GM12875 (cell line): ENCODE measurements around the gene CLTCL1.

Experiments
- H3K4me3 ChIP-seq: one replicate; pipeline ENCODE4 v1.5.1; 2011; ENCODE audit warnings: low read depth, low read length, control low read depth
- TF ChIP-seq, protein P1 (sequence below): IDR thresholded peaks from 2 replicates; pipeline ENCODE4 v1.5.1; 2011; ENCODE audit warnings: low read depth, mild to moderate bottlenecking, control low read depth, inconsistent platforms, low read length, moderate library complexity, borderline replicate concordance; ENCODE audit not compliant: insufficient read depth

CLTCL1 gene

DNA sequence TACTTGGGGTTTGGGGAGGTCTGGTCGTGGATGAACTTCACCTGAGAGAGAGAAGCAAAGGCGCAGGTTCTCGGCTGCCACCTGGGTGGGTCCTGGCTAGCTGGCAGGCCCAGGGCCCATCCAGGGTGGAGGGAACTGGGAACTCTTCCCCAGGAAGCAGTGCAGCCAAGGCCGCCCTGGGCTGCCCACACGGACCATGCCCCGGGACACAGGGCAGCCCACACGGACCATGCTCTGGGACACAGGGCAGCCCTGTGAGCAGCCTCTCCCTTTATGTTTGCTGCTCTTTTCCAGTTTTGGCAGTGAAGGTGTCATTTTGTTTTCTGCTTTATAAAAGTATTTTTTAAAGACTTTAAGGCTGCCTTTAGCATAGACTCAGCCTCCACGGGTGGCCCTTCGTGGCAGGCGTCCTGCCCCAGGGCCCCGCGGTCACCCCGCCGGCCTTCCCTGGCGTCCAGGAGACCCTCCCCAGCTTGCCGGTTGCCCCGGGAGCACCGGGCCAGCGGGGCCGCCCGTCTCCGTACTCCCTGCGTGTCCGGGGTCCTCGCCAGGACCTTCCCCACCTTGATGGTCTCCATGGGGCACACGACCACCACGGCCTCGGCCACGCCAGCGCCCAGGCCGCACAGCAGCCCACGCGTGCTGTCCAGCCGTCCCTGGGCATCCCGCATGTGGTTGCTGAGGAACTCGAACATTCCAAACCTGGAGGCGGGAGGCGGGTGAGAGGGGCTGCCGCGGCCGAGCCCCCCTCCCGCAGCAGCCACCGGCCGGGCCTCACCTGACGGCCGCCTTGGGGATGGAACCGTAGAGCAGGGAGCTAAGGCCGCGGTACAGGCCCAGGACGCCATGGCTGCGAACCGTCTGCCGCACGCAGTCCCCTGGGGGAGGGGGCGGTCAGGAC is 114.1 kb downstream of the CLTCL1 start:
- peak overlapping the region; percentile 91 for H3K4me3 ChIP-seq
- TF ChIP-seq, protein P1, sequence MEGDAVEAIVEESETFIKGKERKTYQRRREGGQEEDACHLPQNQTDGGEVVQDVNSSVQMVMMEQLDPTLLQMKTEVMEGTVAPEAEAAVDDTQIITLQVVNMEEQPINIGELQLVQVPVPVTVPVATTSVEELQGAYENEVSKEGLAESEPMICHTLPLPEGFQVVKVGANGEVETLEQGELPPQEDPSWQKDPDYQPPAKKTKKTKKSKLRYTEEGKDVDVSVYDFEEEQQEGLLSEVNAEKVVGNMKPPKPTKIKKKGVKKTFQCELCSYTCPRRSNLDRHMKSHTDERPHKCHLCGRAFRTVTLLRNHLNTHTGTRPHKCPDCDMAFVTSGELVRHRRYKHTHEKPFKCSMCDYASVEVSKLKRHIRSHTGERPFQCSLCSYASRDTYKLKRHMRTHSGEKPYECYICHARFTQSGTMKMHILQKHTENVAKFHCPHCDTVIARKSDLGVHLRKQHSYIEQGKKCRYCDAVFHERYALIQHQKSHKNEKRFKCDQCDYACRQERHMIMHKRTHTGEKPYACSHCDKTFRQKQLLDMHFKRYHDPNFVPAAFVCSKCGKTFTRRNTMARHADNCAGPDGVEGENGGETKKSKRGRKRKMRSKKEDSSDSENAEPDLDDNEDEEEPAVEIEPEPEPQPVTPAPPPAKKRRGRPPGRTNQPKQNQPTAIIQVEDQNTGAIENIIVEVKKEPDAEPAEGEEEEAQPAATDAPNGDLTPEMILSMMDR: no peak

DNA sequence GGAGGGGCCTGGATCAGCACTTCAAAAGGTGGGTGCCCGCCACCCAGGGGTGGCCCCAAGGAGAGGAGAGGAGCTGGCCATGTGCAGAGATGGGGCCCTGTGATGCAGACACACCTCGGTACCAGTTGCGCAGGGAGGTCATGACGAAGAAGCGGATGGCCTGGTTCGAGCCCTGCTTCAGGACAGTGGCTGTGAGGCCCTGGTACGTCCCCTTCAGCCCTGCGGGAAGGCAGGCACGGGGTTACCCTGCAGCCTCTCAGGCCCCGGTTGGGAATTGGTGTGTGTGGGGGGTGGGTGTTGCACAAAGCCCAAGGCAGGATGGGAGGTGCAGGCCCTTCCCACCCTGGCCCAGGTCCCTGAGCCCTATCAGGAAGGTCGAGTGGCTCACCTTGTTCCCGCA is 114.8 kb downstream of the CLTCL1 start:
- H3K4me3 ChIP-seq: no peak overlapping the region
- TF ChIP-seq, protein P1: no peak

DNA sequence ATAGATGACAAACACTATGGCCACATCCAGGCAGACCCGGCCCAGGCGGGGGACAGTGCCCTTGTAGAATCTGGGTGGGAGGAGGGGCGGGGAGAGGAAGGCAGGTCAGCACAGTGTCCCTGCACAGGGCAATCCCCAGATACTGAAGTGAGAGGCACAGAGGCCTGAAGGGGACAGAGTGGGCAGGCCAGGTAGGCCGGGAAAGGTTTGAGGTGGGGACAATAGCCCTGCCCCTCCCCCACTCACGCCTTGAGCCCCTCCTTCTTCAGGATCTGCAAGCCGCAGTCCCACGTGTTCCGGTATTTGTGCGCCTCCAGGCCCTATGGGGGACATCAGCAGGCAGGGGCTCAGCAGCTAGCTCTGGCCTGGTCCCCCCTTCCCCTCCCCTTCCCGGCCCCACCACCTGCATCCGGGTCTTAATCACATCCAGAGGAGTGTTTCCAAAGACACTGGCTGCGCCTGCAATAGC is 115.3 kb downstream of the CLTCL1 start:
- TF ChIP-seq, protein P1: no peak
- no peak overlapping the region for H3K4me3 ChIP-seq

DNA sequence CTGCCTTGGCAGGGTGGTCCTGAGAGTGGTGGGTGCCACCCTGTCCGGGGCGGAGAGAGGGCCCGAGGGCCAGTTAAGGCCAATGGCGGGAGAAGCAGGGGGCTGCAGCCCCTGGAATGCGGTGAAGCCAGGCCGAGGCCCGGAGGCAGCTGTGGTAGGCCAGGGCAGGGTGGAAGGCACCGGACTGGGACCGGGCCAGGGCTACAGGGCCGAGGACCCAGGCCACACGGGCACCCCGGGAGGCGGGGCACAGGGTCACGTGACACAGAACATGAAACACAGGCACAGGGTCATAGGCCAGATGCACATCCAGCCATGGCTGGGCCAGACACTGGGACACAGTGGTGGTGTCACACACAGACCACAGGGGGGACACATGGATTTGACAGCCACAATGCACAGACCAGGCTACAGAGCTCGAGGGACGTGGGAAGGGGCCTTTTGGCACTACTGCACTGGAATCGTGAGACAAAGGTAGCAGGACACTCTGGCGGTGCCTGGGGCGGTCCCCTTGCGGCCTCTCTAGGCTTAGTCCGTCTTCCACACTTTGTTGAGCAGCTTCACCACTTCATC is 115.8 kb downstream of the CLTCL1 start:
- no peak overlapping the region for H3K4me3 ChIP-seq
- TF ChIP-seq, protein P1: no peak

DNA sequence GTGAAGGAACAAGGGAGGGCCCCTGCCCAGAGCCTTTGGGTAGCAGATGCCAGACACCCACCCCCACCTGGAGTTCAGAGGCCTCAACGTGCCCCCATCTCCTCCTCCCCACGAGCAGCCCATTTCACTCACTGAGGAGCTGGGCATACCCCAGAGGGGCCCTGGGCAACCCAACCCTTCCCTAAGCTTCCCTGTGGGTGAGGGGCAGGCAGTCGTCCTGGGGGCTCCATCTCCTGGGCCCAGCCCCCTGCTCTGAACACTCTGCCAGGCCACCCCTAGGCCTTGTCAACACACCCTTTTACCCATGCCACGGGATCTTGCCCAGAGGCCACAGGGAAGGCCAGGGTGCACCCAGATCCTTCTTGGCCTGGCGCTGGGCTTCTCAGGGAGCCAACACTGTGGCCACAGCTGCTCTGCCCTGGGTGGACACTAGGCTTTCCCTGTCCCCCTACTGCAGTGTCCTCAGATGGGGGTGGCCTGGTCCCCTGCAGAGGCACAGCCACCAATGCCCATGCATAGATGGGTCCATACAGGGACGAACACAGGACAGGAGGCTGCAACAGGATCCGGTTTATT is 116.4 kb downstream of the CLTCL1 start:
- TF ChIP-seq, protein P1: no peak
- H3K4me3 ChIP-seq: no peak overlapping the region

DNA sequence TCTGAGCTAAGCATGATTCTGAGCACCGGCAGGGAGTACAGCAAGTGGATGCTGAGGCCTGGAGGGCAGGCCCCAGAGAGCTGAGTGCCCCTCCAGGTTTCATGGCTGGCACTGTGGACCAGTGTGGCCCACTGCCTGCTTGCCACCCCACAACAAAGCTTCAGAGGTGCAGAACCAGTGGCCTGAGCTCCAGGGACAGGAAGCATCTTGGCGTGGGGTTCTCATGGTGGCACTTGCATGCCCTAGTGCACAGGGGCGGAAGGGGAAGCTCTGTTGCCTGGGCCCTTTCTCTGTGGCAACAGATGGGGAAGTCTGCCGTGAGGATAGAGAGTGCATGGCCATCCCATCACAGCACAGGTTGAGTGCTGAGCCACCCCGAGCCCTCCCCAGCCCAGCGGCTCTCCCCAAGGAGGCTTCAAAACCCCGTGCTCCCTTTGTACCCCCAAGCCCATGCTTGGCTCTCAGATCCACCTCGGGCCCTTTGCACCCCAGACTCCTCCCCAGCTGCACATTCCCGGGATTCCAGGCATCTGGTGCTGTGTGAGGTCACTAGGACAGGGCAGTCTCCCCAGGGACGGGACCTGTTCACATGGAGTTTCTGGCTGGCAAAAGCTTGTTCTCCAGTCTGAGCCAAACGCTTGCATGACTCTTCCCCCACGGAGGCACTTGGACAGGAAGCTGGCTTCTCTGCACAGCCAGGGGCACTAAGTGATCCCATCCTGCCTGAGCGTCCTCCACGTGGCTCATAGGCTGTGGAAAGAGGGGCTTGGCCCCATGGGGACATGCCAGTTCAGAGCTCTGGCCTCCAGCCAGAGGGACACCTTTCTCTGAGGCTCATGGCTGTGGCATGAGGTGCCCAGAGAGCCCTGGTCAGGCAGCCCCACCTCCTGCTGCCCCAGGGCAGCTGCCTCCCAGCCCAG is 117.2 kb downstream of the CLTCL1 start:
- H3K4me3 ChIP-seq: peak overlapping the region; percentile 26
- TF ChIP-seq, protein P1: no peak
